Measurements from ENCODE around the gene ATL3.

DNA sequence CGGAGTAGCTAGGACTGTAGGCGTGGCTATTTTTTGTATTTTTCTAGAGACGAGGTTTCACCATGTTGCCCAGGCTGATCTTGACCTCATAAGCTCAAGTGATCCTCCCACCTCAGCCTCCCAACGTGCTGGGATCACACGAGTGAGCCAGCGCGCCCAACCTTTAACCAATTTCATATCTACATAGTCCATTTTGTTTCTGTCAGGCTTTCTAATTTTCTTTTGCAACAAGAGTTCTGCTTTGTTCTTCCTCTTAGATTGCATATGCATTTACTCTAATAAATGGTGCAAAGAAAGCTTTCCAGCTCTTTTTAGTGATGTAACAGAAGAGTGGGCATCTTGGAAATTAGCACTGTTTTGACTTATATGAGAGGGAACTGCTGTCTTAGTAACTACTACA, 23.4 kb upstream of the ATL3 start:
- TF ChIP-seq, protein P1, sequence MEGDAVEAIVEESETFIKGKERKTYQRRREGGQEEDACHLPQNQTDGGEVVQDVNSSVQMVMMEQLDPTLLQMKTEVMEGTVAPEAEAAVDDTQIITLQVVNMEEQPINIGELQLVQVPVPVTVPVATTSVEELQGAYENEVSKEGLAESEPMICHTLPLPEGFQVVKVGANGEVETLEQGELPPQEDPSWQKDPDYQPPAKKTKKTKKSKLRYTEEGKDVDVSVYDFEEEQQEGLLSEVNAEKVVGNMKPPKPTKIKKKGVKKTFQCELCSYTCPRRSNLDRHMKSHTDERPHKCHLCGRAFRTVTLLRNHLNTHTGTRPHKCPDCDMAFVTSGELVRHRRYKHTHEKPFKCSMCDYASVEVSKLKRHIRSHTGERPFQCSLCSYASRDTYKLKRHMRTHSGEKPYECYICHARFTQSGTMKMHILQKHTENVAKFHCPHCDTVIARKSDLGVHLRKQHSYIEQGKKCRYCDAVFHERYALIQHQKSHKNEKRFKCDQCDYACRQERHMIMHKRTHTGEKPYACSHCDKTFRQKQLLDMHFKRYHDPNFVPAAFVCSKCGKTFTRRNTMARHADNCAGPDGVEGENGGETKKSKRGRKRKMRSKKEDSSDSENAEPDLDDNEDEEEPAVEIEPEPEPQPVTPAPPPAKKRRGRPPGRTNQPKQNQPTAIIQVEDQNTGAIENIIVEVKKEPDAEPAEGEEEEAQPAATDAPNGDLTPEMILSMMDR (IDR thresholded peaks at IDR 0.05; ENCODE audit: poor library complexity), result no peak
- TF ChIP-seq EZH2phosphoT487 (IDR thresholded peaks at IDR 0.05; ENCODE audit: low read depth, severe bottlenecking, unreplicated experiment), result no peak

Measured in hepatocyte (in vitro differentiated cells).